K562 (cell line): Measurements from ENCODE around the gene PTPN18. TPM values are rescaled to one million over a fixed set of nuclear protein-coding genes. Genes with fewer than 3 reads are reported as not detected.
A peak's percentile ranks its signal among the peaks of the same experiment; 100 is the strongest.

ENCODE experiments used
- ATAC-seq: fragments of 200-7000 bp; cut with Tn5 transposase; 3 replicates; pipeline ENCODE4 v1.9.1; 2020; ENCODE audit warnings: moderate library complexity
- BruUV-seq: library from RNA; stranded (reverse); fragments of 400-500 nt; replicated peaks from 2 replicates; lab custom pipeline; 2021; lab: Mats Ljungman, UMichigan
- CTCF ChIA-PET: fragments of 300-600 bp; formaldehyde crosslinking; extraction: SDS; loops from one replicate; lab custom pipeline; 2021; ENCODE audit warnings: low intra/inter-chr PET ratio; lab: Yijun Ruan, JAX
- POLR2A ChIA-PET: fragments of 300-600, 350-650 bp; sonication (Branson Sonifier 250); formaldehyde crosslinking; extraction: SDS; loops from one replicate; lab custom pipeline; 2021; ENCODE audit warnings: antibody characterized with exemption, inconsistent platforms; lab: Yijun Ruan, JAX
- DNase-seq, 4 experiments: peaks; one replicate each; pipeline versions ENCODE4 v3.0.0 to v3.0.0-alpha.2; 2011 to 2018; ENCODE audit warnings: low spot score in 3 of 4, mixed read lengths in 3 of 4; ENCODE audit errors: extremely low read depth in 1 of 4
- FAIRE-seq: peaks from 2 replicates; lab custom pipeline; 2011; peaks lifted over from hg19 to GRCh38; lab: Jason Lieb, UNC
- H2AFZ ChIP-seq: 2 replicates; pipeline ENCODE4 v1.6.0; 2011; ENCODE audit warnings: low read depth, low read length, control low read depth, inconsistent platforms
- H3K27ac ChIP-seq: fragments of 200-600 bp; 3 replicates; pipeline ENCODE4 v1.8.0; 2011; ENCODE audit warnings: low read depth, mild to moderate bottlenecking, control low read depth, inconsistent platforms, low read length, moderate library complexity, mixed read lengths; ENCODE audit errors: extremely low read depth
- H3K27me3 ChIP-seq, 2 experiments: fragments of 300-600 bp in 1 of 2; 2 replicates in 1 of 2; 3 replicates in 1 of 2; pipeline versions ENCODE4 v1.6.0 to v1.8.0; 2011; ENCODE audit warnings: inconsistent platforms in 2 of 2, low read length in 2 of 2, mild to moderate bottlenecking in 1 of 2, mixed read lengths in 1 of 2, moderate library complexity in 1 of 2; ENCODE audit not compliant: control insufficient read depth in 2 of 2, insufficient read depth in 2 of 2
- H3K36me3 ChIP-seq: fragments of 300-600 bp; 3 replicates; pipeline ENCODE4 v1.8.0; 2011; ENCODE audit warnings: mild to moderate bottlenecking, low read length, inconsistent platforms; ENCODE audit not compliant: control insufficient read depth, insufficient read depth
- H3K4me1 ChIP-seq, 2 experiments: fragments of 200-600 bp in 1 of 2; replicated peaks in 1 of 2; 2 replicates in 1 of 2; 3 replicates in 1 of 2; pipeline versions ENCODE4 v1.5.1 to v1.8.0; 2011; ENCODE audit warnings: inconsistent platforms in 2 of 2, low read length in 2 of 2, mild to moderate bottlenecking in 1 of 2, mixed read lengths in 1 of 2, moderate library complexity in 1 of 2; ENCODE audit not compliant: control insufficient read depth in 2 of 2, insufficient read depth in 2 of 2
- H3K4me2 ChIP-seq: 2 replicates; pipeline ENCODE4 v1.6.1; 2011; ENCODE audit warnings: low read length, control low read depth, inconsistent platforms, mixed read lengths; ENCODE audit not compliant: insufficient read depth
- H3K4me3 ChIP-seq: fragments of 200-600 bp; sonication (generic), shearing (Covaris generic); 2 replicates; pipeline ENCODE4 v1.5.1; 2016; ENCODE audit warnings: control low read depth, inconsistent platforms
- H3K79me2 ChIP-seq: fragments of 200-600 bp; 3 replicates; pipeline ENCODE4 v1.8.0; 2011; ENCODE audit warnings: low read length, inconsistent platforms; ENCODE audit not compliant: control insufficient read depth, insufficient read depth
- H3K9ac ChIP-seq, 2 experiments: 2 replicates each; pipeline versions ENCODE4 v1.6.0 to v1.6.1; 2011; ENCODE audit warnings: low read depth in 2 of 2, low read length in 2 of 2, control low read depth in 1 of 2, inconsistent platforms in 1 of 2, mild to moderate bottlenecking in 1 of 2, mixed read lengths in 1 of 2; ENCODE audit not compliant: insufficient read depth in 1 of 2
- H3K9me1 ChIP-seq: one replicate; pipeline ENCODE4 v1.6.0; 2011; ENCODE audit warnings: inconsistent platforms, mild to moderate bottlenecking, low read length, moderate library complexity; ENCODE audit not compliant: control insufficient read depth, insufficient read depth
- H3K9me3 ChIP-seq: replicated peaks from 2 replicates; pipeline ENCODE4 v1.5.1; 2011; ENCODE audit warnings: low read depth, low read length, inconsistent platforms; ENCODE audit not compliant: control insufficient read depth, insufficient read depth
- H4K20me1 ChIP-seq: replicated peaks from 2 replicates; pipeline ENCODE4 v1.6.1; 2011; ENCODE audit warnings: low read length, inconsistent platforms, mixed read lengths; ENCODE audit not compliant: control insufficient read depth, insufficient read depth
- CCNT2 ChIP-seq: IDR thresholded peaks from 2 replicates; pipeline ENCODE4 v1.6.1; 2011; ENCODE audit warnings: borderline replicate concordance, low read depth, mild to moderate bottlenecking, moderate library complexity, mixed read lengths, low read length; ENCODE audit not compliant: insufficient read length; ENCODE audit errors: extremely low read depth
- ETS1 ChIP-seq: conservative IDR thresholded peaks from 2 replicates; pipeline ENCODE4 v1.6.1; 2011; ENCODE audit warnings: low read depth, mild to moderate bottlenecking, low read length; ENCODE audit not compliant: control insufficient read depth
- GATA2 ChIP-seq: sonication (generic); formaldehyde crosslinking; IDR thresholded peaks from 2 replicates; pipeline ENCODE4 v1.4.0; 2020; ENCODE audit warnings: mild to moderate bottlenecking, missing genetic modification reagents
- MTA3 ChIP-seq: fragments of 450-650 bp; formaldehyde crosslinking; IDR thresholded peaks from 2 replicates; pipeline ENCODE4 v1.6.1; 2017; ENCODE audit warnings: mild to moderate bottlenecking, borderline replicate concordance
- MXI1 ChIP-seq: IDR thresholded peaks from 2 replicates; pipeline ENCODE4 v1.6.1; 2011; ENCODE audit warnings: low read depth, mild to moderate bottlenecking, improper control_type of control experiment, low read length
- NR0B1 ChIP-seq: fragments of 450-650 bp; IDR thresholded peaks from one replicate; pipeline ENCODE4 v1.6.1; 2018; ENCODE audit warnings: mild to moderate bottlenecking, moderate library complexity; ENCODE audit not compliant: partially characterized antibody
- POLR2B ChIP-seq: fragments of 450-650 bp; IDR thresholded peaks from 2 replicates; pipeline ENCODE4 v1.6.1; 2018; ENCODE audit warnings: low read depth; ENCODE audit not compliant: partially characterized antibody
- POLR2H ChIP-seq: IDR thresholded peaks from 2 replicates; pipeline ENCODE4 v1.6.1; 2016; ENCODE audit warnings: missing genetic modification characterization, low read depth, mild to moderate bottlenecking, control low read depth, missing compliant biosample characterization, moderate library complexity
- RBM25 ChIP-seq: fragments of 200-400 bp; formaldehyde crosslinking; IDR thresholded peaks from 2 replicates; pipeline ENCODE4 v1.6.1; 2018; ENCODE audit warnings: low read length, low read depth, moderate library complexity; ENCODE audit not compliant: severe bottlenecking
- RNF2 ChIP-seq: sonication (generic); IDR thresholded peaks from 2 replicates; pipeline ENCODE4 v1.6.1; 2016
- TCFL5 ChIP-seq: fragments of 250-450 bp; sonication (Bioruptor Pico); conservative IDR thresholded peaks from 2 replicates; pipeline ENCODE4 v1.6.1; 2021; ENCODE audit warnings: mild to moderate bottlenecking, moderate library complexity, matching md5 sums
- THRA ChIP-seq: fragments of 450-650 bp; IDR thresholded peaks from 2 replicates; pipeline ENCODE4 v1.6.1; 2017; ENCODE audit warnings: mild to moderate bottlenecking, moderate library complexity
- XRCC4 ChIP-seq: IDR thresholded peaks from one replicate; pipeline ENCODE4 v1.6.1; 2011; ENCODE audit not compliant: insufficient read depth, insufficient read length; ENCODE audit errors: extremely low read depth
- ZNF165 ChIP-seq: fragments of 250-450 bp; sonication (Bioruptor Pico); IDR thresholded peaks from 2 replicates; pipeline ENCODE4 v1.4.0; 2020; ENCODE audit warnings: borderline replicate concordance
- ZNF274 ChIP-seq: IDR thresholded peaks from 2 replicates; pipeline ENCODE4 v1.6.1; 2011; ENCODE audit warnings: low read depth, mild to moderate bottlenecking, low read length, moderate library complexity, borderline replicate concordance
- ZNF511 ChIP-seq: sonication (generic); formaldehyde crosslinking; IDR thresholded peaks from 2 replicates; pipeline ENCODE4 v1.8.0; 2022; ENCODE audit warnings: mild to moderate bottlenecking, missing genetic modification reagents
- WGBS: fragments of 100-300 bp; shearing (Covaris generic); methylation state at CpG from one replicate; pipeline ENCODE4 v1.1.6; 2016; ENCODE audit warnings: low coverage, mixed read lengths; ENCODE audit not compliant: insufficient coverage; ENCODE audit errors: missing lambda C conversion rate; 5-methylcytosine and 5-hydroxymethylcytosine counted together
- in situ Hi-C: fragments of 300-500 bp; cut with MboI; formaldehyde crosslinking; loops from 4 replicates; pipeline ENCODE4 v1.15.0; 2018; ENCODE audit warnings: inconsistent platforms, mixed read lengths
- intact Hi-C: fragments of 100-400 bp; cut with micrococcal nuclease; formaldehyde crosslinking; loops from 2 replicates; pipeline ENCODE4 v1.14.2; 2022
- polyA plus RNA-seq, 8 experiments: library from polyadenylated mRNA; depleted of rRNA in 4 of 8; stranded (reverse) in 5 of 8; unstranded in 3 of 8; fragments of >200 nt; fragmentation: Nextera tagmentation in 2 of 8; fragmentation: Illumina TruSeq in 1 of 8; extraction: Ambion mirVana in 2 of 8; extraction: Trizol in 1 of 8; gene quantifications; 2 replicates each; pipeline versions ENCODE4 v1.2.1 to v1.2.3, GENCODE V29; 2011 to 2014; ENCODE audit warnings: inconsistent platforms in 1 of 8, missing spikeins in 1 of 8
- total RNA-seq, 7 experiments: library from RNA; depleted of rRNA in 6 of 7; stranded (reverse); fragments of >200 nt in 6 of 7; fragmentation: Illumina TruSeq in 2 of 7; extraction: Trizol in 2 of 7; gene quantifications; 2 replicates each; pipeline versions ENCODE4 v1.2.1 to v1.2.3, GENCODE V29; 2011 to 2021; ENCODE audit warnings: low replicate concordance in 1 of 7

PTPN18 gene
- total and polyA plus RNA-seq, 9 of the 15 experiments (the other 6 are each of a cell fraction or from before 2014, with no cell fraction given), result 11.6 to 90.7 (median 49.6) TPM

- no TSS peak for BruUV-seq
- H3K27me3 ChIP-seq, result no peaks in the 10 kb centered on the region
- peak overlapping the region; percentile 57 to 92 for H3K9ac ChIP-seq
- H3K9me1 ChIP-seq, result no peaks in the 10 kb centered on the region
- POLR2A ChIA-PET, result interaction anchor here (0.8 to 6.1 kb wide), 11 partner anchors 8 to 867 kb away, joined by 3 to 63 read pairs (median 4); partner anchors contain the start of gene PTPN18
- H3K9me3 ChIP-seq, result no peaks in the 10 kb centered on the region
- CTCF ChIA-PET, result no interaction called here
- peaks cover 50% of the 10 kb centered on the region for H3K36me3 ChIP-seq
- intact Hi-C loops, result loop anchor here (1.0 to 10.0 kb wide), 4 partner anchors 30 to 865 kb away; partner anchors contain the start of genes MZT2B, POTEE and SMPD4
- no peaks in the 10 kb centered on the region for H4K20me1 ChIP-seq
- H3K27ac ChIP-seq, result peak overlapping the region; percentile 78
- H3K4me2 ChIP-seq, result peak overlapping the region; percentile 67
- peak overlapping the region; percentile 95 for H2AFZ ChIP-seq
- H3K79me2 ChIP-seq, result peaks cover 48% of the 10 kb centered on the region
- FAIRE-seq, result no peak
- WGBS, result 1% methylated on average over 20 of the region's 24 CpGs
- in situ Hi-C loops, result loop anchor here (25.0 kb wide), 2 partner anchors 895 to 1170 kb away; no protein-coding TSS in a partner anchor
- H3K4me1 ChIP-seq, result peaks cover 38 to 58% of the 10 kb centered on the region in 2 experiments
- peak; percentile 78 for ATAC-seq
- H3K4me3 ChIP-seq, result peak overlapping the region; percentile 59
- peak; percentile 89 to 96 (median 92) for DNase-seq
- TF ChIP-seq POLR2H (tag) (peak; percentile 76), TCFL5 (CRISPR knock-in tag) (no peak), POLR2B (peak; percentile 60), MXI1 (peak; percentile 75), ETS1 (no peak), ZNF274 (no peak), GATA2 (CRISPR knock-in tag) (no peak), MTA3 (no peak; the same call in 1 of the 2 replicates), XRCC4 (no peak), RBM25 (no peak), CCNT2 (no peak), NR0B1 (no peak), THRA (no peak), RNF2 (no peak), ZNF165 (CRISPR knock-in tag) (no peak), ZNF511 (0 out of 2 replicates have a peak, but pooled peaks have one; percentile 28)
Measured at GRCh38 chr2:130342020-130342532, 13.8 kb upstream of the PTPN18 start.
